ENCODE data around the gene ATP4A.

The ATP4A gene

DNA sequence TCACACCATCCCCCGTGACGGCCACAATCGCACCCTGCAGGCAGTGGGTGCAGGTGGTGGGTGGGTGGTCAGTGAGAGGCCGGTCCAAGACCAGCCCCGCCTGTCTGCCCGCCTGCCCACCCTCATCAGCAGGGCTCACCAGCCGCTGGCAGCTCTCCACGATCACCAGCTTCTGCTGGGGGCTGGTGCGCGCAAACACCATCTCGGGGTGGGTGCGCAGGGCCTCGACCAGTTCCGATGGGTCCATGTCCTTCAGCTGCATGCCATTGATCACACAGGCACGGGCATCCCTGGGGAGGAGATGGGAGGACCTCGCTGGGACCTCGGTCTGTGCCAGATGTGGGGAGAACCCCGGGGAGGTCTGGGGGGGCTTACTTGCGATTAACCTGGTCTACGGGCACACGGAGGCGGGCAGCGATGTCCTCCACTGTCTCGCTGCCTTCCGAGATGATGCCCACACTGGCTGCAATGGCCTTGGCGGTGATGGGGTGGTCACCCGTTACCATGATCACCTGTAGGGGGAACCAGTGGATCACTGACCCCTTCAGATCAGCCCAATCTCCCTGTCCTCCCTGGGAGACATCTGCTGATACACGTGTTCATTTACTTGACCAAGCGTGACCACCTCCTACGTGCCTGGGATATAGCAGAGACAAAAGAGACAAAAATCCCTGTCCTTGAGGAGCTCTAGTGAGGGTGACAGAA, 8.0 kb downstream of the ATP4A start:
- Histone ChIP-seq H3K4me1 (ENCODE audit: insufficient read depth, poor library complexity, severe bottlenecking) (no peaks in the 10 kb centered on the region), H3K27me3 (ENCODE audit: insufficient read depth, poor library complexity, severe bottlenecking) (peaks cover 8% of the 10 kb centered on the region), H3K27ac (ENCODE audit: poor library complexity, severe bottlenecking) (no peak overlapping the region), H3K4me3 (ENCODE audit: severe bottlenecking) (no peak overlapping the region), H3K36me3 (ENCODE audit: low read depth) (no peaks in the 10 kb centered on the region), H3K9me3 (ENCODE audit: severe bottlenecking) (no peaks in the 10 kb centered on the region)
- DNase-seq (ENCODE audit: low spot score) (no peak), ATAC-seq (ENCODE audit: low read depth) (peak; percentile 26; the same call in 1 of the 3 replicates)
- peak; percentile 39 for TF ChIP-seq CTCF (IDR thresholded peaks at IDR 0.05; ENCODE audit: poor library complexity, severe bottlenecking)

DNA sequence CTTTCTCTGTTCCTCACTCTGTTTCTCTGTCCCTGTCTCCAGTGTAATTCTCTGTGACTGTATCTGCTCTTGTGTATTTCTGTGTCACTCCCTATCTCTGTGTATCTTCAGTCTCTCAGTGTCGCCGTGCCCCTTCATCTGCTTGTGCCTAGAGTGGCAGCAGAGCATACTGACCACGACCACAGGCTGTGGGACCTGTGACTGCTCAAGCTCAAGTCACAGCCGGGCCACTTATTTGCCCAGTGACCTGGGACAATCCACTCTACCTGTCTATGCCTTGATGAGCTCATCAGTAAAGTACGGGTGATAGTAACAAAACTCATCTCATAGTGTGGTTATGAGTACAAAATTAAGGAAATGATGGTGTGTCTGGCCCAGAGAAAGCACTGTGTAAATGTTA, 9.4 kb downstream of the ATP4A start:
- no peak for TF ChIP-seq CTCF (IDR thresholded peaks at IDR 0.05; ENCODE audit: poor library complexity, severe bottlenecking)
- H3K4me1 ChIP-seq (ENCODE audit: insufficient read depth, poor library complexity, severe bottlenecking), result no peaks in the 10 kb centered on the region
- no peak for DNase-seq (ENCODE audit: low spot score)
- no peak overlapping the region for H3K27ac ChIP-seq (ENCODE audit: poor library complexity, severe bottlenecking)
- H3K9me3 ChIP-seq (ENCODE audit: severe bottlenecking), result no peaks in the 10 kb centered on the region
- ATAC-seq (ENCODE audit: low read depth), result no peak
- H3K36me3 ChIP-seq (ENCODE audit: low read depth), result no peaks in the 10 kb centered on the region
- H3K4me3 ChIP-seq (ENCODE audit: severe bottlenecking), result no peak overlapping the region
- peaks cover 7% of the 10 kb centered on the region for H3K27me3 ChIP-seq (ENCODE audit: insufficient read depth, poor library complexity, severe bottlenecking)

DNA sequence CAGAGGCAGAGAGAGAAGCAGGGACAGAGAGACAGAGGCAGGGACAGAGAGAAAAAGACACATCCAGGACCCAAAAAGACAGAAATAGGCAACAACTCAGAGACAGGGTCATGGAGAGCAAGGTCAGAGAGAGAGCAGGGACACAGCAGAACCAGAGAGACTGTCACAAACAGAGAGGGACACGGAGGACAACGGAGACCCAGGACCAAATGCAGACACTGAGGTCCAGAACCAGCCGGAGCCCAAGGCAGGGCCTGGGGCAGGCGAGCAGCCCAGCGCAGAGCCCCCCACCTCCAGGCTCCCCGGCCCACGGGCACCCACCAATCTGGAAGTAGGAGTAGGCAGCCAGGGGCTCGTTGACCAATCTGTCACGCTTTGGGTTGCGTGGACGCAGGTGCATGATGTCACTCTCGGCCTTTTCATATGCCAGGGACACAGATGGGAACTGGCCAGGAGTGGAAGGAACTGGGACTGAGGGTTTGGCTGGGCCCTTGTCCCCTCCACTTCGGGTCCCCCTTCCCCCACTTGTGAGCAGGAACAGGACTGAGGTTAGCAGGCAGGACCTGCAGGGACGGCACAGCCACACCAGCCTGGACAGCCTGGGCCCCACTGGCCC, 10.0 kb downstream of the ATP4A start:
- no peak overlapping the region for H3K27ac ChIP-seq (ENCODE audit: poor library complexity, severe bottlenecking)
- H3K9me3 ChIP-seq (ENCODE audit: severe bottlenecking), result no peaks in the 10 kb centered on the region
- H3K36me3 ChIP-seq (ENCODE audit: low read depth), result no peaks in the 10 kb centered on the region
- H3K4me3 ChIP-seq (ENCODE audit: severe bottlenecking), result no peak overlapping the region
- peaks cover 2% of the 10 kb centered on the region for H3K27me3 ChIP-seq (ENCODE audit: insufficient read depth, poor library complexity, severe bottlenecking)
- no peak for ATAC-seq (ENCODE audit: low read depth)
- DNase-seq (ENCODE audit: low spot score), result no peak
- no peaks in the 10 kb centered on the region for H3K4me1 ChIP-seq (ENCODE audit: insufficient read depth, poor library complexity, severe bottlenecking)
- TF ChIP-seq CTCF (IDR thresholded peaks at IDR 0.05; ENCODE audit: poor library complexity, severe bottlenecking), result no peak

DNA sequence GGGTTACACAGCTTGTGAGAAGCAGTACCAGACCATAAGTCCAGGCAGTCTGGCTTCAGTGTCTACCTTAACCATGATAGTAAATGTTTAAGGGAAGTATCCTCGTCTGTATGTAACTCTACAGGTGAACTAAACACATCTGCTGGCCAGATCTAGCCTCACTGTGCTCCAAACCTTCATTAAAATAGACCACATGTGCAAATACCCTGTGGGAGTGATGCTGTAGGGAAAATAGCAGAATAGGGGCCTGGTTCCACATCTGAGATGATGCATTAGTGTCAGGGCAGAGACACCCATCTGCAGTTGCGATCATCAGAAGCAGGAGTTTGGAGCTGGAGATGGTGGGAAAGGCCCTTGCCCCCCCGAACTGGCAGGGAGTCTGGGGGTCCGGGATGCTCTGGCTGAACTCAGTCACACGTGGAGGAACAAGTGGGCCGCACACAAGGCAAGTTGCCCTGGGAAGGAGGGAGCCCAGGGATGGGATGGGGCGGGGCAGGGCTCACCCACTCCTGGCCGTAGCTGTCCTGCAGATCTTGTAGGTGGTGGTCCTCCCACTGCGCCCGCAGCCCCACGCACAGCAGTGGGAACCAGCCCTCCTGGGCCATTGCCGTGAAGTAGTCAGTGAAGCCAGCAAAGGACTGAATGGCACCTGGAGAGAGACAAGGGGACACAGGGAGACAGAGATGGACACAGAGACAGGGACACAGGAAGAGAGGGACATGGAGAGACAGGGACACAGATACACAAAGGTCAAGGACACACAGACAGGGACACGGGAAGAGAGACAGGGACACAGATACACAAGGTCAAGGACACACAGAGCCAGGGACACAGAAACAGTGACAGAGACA, 10.7 kb downstream of the ATP4A start:
- H3K36me3 ChIP-seq (ENCODE audit: low read depth), result peaks cover 1% of the 10 kb centered on the region
- no peaks in the 10 kb centered on the region for H3K27me3 ChIP-seq (ENCODE audit: insufficient read depth, poor library complexity, severe bottlenecking)
- no peaks in the 10 kb centered on the region for H3K4me1 ChIP-seq (ENCODE audit: insufficient read depth, poor library complexity, severe bottlenecking)
- no peak for ATAC-seq (ENCODE audit: low read depth)
- no peak overlapping the region for H3K4me3 ChIP-seq (ENCODE audit: severe bottlenecking)
- TF ChIP-seq CTCF (IDR thresholded peaks at IDR 0.05; ENCODE audit: poor library complexity, severe bottlenecking), result no peak
- H3K27ac ChIP-seq (ENCODE audit: poor library complexity, severe bottlenecking), result no peak overlapping the region
- no peak for DNase-seq (ENCODE audit: low spot score)
- H3K9me3 ChIP-seq (ENCODE audit: severe bottlenecking), result no peaks in the 10 kb centered on the region
